Progenitor cell of endocrine pancreas (in vitro differentiated cells): ENCODE results near the gene CPLANE1. TPM values are rescaled to one million over a fixed set of nuclear protein-coding genes. Genes with fewer than 3 reads are reported as not detected.

ENCODE experiments used
- DNase-seq: peaks from one replicate; pipeline ENCODE4 v3.0.0; 2021; ENCODE audit warnings: low spot score; ENCODE audit not compliant: unreplicated experiment
- H3K27ac Mint-ChIP-seq: 2 replicates; pipeline ENCODE4 v1.8.0; 2021; ENCODE audit warnings: mild to moderate bottlenecking, moderate library complexity, mixed read lengths
- H3K27me3 Mint-ChIP-seq: 2 replicates; pipeline ENCODE4 v1.8.0; 2021; ENCODE audit warnings: mixed read lengths
- H3K36me3 Mint-ChIP-seq: 2 replicates; pipeline ENCODE4 v1.8.0; 2022; ENCODE audit warnings: mixed read lengths; ENCODE audit not compliant: insufficient read depth
- H3K4me1 Mint-ChIP-seq: 2 replicates; pipeline ENCODE4 v1.8.0; 2021; ENCODE audit warnings: low read depth, mixed read lengths
- H3K4me3 Mint-ChIP-seq: 2 replicates; pipeline ENCODE4 v1.8.0; 2021; ENCODE audit warnings: low read depth, mild to moderate bottlenecking, moderate library complexity, mixed read lengths
- H3K9me3 Mint-ChIP-seq: 2 replicates; pipeline ENCODE4 v1.8.0; 2021; ENCODE audit warnings: low read depth, mixed read lengths
- total RNA-seq: library from RNA; stranded (reverse); gene quantifications from 2 replicates; pipeline ENCODE4 v1.2.1, GENCODE V29; 2021
- TF ChIP-seq, protein P1 (sequence below): fragments of 200-600 bp; sonication (generic); IDR thresholded peaks from one replicate; pipeline ENCODE4 v1.5.0; 2021; ENCODE audit warnings: antibody characterized with exemption, mild to moderate bottlenecking; ENCODE audit not compliant: unreplicated experiment

The CPLANE1 gene
- total RNA-seq, 1 donor from 2014 or later = 29.4 TPM

DNA sequence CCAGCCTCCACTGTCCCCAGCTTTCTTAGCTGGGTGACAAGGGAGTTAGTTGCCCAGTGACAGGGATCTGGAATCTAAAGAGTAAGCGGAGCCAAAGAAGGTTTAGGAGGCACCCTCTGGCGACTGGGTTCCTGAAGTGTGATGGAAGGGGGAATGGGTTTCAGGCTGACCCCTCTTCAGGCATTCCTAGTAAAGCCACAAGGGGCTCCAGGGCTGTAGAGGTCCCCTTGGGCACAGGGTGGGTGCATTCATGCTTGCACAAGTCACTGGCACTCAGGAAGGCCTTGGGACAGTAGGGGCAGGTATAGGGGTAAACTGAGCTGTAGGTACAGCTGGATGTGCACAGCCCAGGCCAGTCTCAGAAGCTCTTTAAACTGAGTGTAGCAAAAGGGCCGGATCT is 74.2 kb downstream of the CPLANE1 start:
- H3K4me1 Mint-ChIP-seq = no peaks in the 10 kb centered on the region
- H3K9me3 Mint-ChIP-seq = no peaks in the 10 kb centered on the region
- peaks cover 25% of the 10 kb centered on the region for H3K36me3 Mint-ChIP-seq
- DNase-seq = no peak
- no peak overlapping the region for H3K27ac Mint-ChIP-seq
- H3K27me3 Mint-ChIP-seq = no peaks in the 10 kb centered on the region
- TF ChIP-seq, protein P1, sequence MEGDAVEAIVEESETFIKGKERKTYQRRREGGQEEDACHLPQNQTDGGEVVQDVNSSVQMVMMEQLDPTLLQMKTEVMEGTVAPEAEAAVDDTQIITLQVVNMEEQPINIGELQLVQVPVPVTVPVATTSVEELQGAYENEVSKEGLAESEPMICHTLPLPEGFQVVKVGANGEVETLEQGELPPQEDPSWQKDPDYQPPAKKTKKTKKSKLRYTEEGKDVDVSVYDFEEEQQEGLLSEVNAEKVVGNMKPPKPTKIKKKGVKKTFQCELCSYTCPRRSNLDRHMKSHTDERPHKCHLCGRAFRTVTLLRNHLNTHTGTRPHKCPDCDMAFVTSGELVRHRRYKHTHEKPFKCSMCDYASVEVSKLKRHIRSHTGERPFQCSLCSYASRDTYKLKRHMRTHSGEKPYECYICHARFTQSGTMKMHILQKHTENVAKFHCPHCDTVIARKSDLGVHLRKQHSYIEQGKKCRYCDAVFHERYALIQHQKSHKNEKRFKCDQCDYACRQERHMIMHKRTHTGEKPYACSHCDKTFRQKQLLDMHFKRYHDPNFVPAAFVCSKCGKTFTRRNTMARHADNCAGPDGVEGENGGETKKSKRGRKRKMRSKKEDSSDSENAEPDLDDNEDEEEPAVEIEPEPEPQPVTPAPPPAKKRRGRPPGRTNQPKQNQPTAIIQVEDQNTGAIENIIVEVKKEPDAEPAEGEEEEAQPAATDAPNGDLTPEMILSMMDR = no peak
- H3K4me3 Mint-ChIP-seq = no peak overlapping the region

GRCh38 chr5:37172957-37173356 is 76.2 kb downstream of the CPLANE1 start:
- H3K4me1 Mint-ChIP-seq = no peaks in the 10 kb centered on the region
- H3K36me3 Mint-ChIP-seq = peaks cover 33% of the 10 kb centered on the region
- TF ChIP-seq, protein P1 = no peak
- DNase-seq = no peak
- H3K9me3 Mint-ChIP-seq = no peaks in the 10 kb centered on the region
- no peaks in the 10 kb centered on the region for H3K27me3 Mint-ChIP-seq
- no peak overlapping the region for H3K27ac Mint-ChIP-seq
- no peak overlapping the region for H3K4me3 Mint-ChIP-seq

GRCh38 chr5:37170856-37171255 is 78.3 kb downstream of the CPLANE1 start:
- Mint-ChIP-seq H3K9me3 (no peaks in the 10 kb centered on the region), H3K4me1 (peaks cover 6% of the 10 kb centered on the region), H3K36me3 (peaks cover 28% of the 10 kb centered on the region), H3K27ac (no peak overlapping the region), H3K27me3 (no peaks in the 10 kb centered on the region), H3K4me3 (no peak overlapping the region)
- TF ChIP-seq, protein P1 = no peak
- no peak for DNase-seq

DNA sequence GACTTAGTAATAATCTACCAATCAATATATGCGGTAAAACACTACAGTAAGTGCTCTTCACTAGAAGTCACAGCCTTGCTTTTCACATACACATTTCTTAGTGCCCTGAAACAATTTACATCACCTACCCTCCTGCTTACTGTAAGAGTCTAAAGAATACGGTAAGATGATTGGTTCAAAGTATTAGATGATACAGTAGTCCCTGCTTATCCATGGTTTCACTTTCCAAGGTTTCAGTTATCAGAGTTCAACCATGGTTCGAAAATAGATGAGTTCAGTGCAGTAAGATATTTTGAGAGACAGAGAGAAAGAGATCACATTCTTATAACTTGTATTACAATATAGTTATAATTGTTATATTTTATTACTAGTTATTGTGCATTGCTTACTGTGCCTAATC is 83.0 kb downstream of the CPLANE1 start:
- no peak for DNase-seq
- H3K4me3 Mint-ChIP-seq = no peak overlapping the region
- peaks cover 13% of the 10 kb centered on the region for H3K4me1 Mint-ChIP-seq
- H3K36me3 Mint-ChIP-seq = peaks cover 20% of the 10 kb centered on the region
- H3K27me3 Mint-ChIP-seq = no peaks in the 10 kb centered on the region
- no peaks in the 10 kb centered on the region for H3K9me3 Mint-ChIP-seq
- H3K27ac Mint-ChIP-seq = no peak overlapping the region
- TF ChIP-seq, protein P1 = no peak

GRCh38 chr5:37165761-37166160 is 83.4 kb downstream of the CPLANE1 start:
- DNase-seq = no peak
- Mint-ChIP-seq H3K4me3 (no peak overlapping the region), H3K36me3 (peaks cover 19% of the 10 kb centered on the region), H3K27ac (no peak overlapping the region), H3K4me1 (peaks cover 13% of the 10 kb centered on the region), H3K9me3 (no peaks in the 10 kb centered on the region), H3K27me3 (no peaks in the 10 kb centered on the region)
- TF ChIP-seq, protein P1 = no peak
